Measurements from ENCODE around the gene APOL3.
"Not testable (repeated sequence)": the region's sequence is repeated elsewhere in the genome, so short reads cannot be mapped to it uniquely, and the experiment has no call there.

The APOL3 gene

DNA sequence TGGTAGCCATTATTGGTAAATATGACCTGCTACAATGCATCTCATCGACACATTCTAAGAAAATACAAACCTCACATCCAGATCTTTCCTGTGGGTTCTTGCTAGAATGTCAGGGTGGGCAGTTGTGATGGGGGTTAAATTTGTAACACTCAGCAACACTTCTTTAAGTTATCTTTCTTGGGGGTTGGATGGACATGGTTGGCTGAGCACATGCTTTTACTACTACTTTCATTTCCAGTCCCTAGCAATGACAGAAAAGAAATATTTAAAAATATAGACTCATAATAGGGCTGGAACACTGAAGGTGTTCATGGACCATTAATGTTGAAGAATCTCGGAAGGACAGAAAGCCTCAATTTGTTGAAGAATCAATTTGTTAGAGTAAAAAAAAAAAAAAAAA lies 57.6 kb downstream of the APOL3 start:
- H3K27ac ChIP-seq (ENCODE audit: low read length), result no peak overlapping the region
- no peak overlapping the region for H3K4me3 ChIP-seq (ENCODE audit: low read length in 2 of 2)
- no peaks in the 10 kb centered on the region for H3K27me3 ChIP-seq (ENCODE audit: control insufficient read depth in 1 of 2, insufficient read depth in 2 of 2, low read length in 2 of 2)
- H3K9me3 ChIP-seq (ENCODE audit: control insufficient read depth in 2 of 2, low read length in 2 of 2), result no peaks in the 10 kb centered on the region
- no peaks in the 10 kb centered on the region for H3K4me1 ChIP-seq (ENCODE audit: control insufficient read depth, insufficient read depth, low read length)
- H3K36me3 ChIP-seq (ENCODE audit: control insufficient read depth in 2 of 2, insufficient read depth in 2 of 2, low read length in 2 of 2), result no peaks in the 10 kb centered on the region
- no peak overlapping the region for H3K9ac ChIP-seq (ENCODE audit: low read length in 2 of 2)

DNA sequence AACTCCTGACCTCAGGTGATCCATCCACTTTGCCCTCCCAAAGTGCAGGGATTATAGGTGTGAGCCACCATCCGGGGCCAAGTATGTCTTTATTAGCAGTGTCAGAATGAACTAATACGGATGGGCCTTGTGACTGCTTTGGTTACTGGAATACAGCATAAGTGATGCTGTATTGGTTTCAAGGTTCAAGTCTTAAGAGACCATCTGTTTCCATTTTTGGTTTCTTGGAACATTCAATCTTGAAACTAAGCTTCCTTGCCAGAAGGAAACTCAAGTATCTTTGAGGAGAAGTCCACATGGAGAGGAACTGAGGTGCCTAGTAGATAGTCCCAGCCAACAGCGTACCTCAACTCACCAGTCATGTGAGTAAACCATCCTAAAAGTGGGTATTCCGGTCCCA lies 58.8 kb downstream of the APOL3 start:
- H3K27me3 ChIP-seq (ENCODE audit: control insufficient read depth in 1 of 2, insufficient read depth in 2 of 2, low read length in 2 of 2), result no peaks in the 10 kb centered on the region
- H3K9ac ChIP-seq (ENCODE audit: low read length in 2 of 2), result no peak overlapping the region
- no peaks in the 10 kb centered on the region for H3K4me1 ChIP-seq (ENCODE audit: control insufficient read depth, insufficient read depth, low read length)
- H3K27ac ChIP-seq (ENCODE audit: low read length), result no peak overlapping the region
- no peaks in the 10 kb centered on the region for H3K36me3 ChIP-seq (ENCODE audit: control insufficient read depth in 2 of 2, insufficient read depth in 2 of 2, low read length in 2 of 2)
- no peak overlapping the region for H3K4me3 ChIP-seq (ENCODE audit: low read length in 2 of 2)
- H3K9me3 ChIP-seq (ENCODE audit: control insufficient read depth in 2 of 2, low read length in 2 of 2), result no peaks in the 10 kb centered on the region

DNA sequence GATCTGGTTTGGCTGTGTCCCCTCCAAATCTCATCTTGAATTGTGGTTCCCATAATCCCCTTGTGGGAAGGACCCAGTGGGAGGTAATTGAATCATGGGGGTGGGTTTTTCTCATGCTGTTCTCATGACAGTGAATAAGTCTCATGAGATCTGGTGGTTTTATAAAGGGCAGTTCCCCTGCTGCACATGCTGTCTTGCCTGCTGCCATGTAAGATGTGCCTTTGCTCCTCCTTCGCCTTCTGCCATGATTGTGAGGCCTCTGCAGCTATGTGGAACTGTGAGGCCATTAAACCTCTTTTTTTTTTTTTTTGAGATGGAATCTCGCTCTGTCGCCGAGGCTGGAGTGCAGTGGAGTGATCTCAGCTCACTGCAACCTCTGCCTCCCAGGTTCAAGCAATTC lies 59.6 kb downstream of the APOL3 start:
- not testable (repeated sequence) for H3K4me1 ChIP-seq (ENCODE audit: control insufficient read depth, insufficient read depth, low read length); H3K4me3 ChIP-seq (ENCODE audit: low read length in 2 of 2); H3K36me3 ChIP-seq (ENCODE audit: control insufficient read depth in 2 of 2, insufficient read depth in 2 of 2, low read length in 2 of 2); H3K27me3 ChIP-seq (ENCODE audit: control insufficient read depth in 1 of 2, insufficient read depth in 2 of 2, low read length in 2 of 2); H3K27ac ChIP-seq (ENCODE audit: low read length); H3K9me3 ChIP-seq (ENCODE audit: control insufficient read depth in 2 of 2, low read length in 2 of 2); H3K9ac ChIP-seq (ENCODE audit: low read length in 2 of 2)

DNA sequence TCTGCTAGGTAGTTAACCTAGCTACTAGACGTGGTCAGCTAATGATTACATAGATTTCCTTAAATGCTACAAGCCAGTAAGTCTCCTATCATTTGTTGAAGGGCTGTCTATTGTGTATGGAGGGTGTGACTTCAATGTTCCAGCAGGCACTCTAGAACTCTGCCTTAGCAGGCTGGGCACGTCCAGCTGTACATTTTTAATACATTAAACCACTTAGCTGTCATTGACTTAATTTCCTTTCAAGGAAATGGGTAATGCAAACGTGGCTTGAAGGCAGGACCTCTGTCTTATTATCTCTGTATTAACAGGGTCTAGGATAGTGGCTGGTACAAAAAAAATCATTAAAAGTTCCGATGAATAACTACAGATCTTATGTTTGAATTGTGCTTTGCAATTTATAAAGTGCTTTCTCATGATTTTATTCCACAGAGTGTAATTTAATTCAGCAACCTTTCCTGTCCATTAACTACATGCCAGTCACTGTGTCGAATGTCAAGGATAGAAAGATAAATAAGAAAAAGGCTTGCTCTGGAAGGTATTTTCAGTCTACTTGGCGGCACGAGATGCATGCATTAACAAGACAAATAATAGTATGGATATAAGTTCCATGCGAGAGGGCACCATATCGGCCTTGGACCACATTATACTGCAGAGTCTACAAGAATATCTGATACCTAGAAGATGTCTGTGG lies 60.3 kb downstream of the APOL3 start:
- Histone ChIP-seq H3K27ac (ENCODE audit: low read length) (no peak overlapping the region), H3K27me3 (ENCODE audit: control insufficient read depth in 1 of 2, insufficient read depth in 2 of 2, low read length in 2 of 2) (no peaks in the 10 kb centered on the region), H3K9ac (ENCODE audit: low read length in 2 of 2) (no peak overlapping the region), H3K4me3 (ENCODE audit: low read length in 2 of 2) (no peak overlapping the region), H3K4me1 (ENCODE audit: control insufficient read depth, insufficient read depth, low read length) (no peaks in the 10 kb centered on the region), H3K9me3 (ENCODE audit: control insufficient read depth in 2 of 2, low read length in 2 of 2) (no peaks in the 10 kb centered on the region), H3K36me3 (ENCODE audit: control insufficient read depth in 2 of 2, insufficient read depth in 2 of 2, low read length in 2 of 2) (no peaks in the 10 kb centered on the region)

DNA sequence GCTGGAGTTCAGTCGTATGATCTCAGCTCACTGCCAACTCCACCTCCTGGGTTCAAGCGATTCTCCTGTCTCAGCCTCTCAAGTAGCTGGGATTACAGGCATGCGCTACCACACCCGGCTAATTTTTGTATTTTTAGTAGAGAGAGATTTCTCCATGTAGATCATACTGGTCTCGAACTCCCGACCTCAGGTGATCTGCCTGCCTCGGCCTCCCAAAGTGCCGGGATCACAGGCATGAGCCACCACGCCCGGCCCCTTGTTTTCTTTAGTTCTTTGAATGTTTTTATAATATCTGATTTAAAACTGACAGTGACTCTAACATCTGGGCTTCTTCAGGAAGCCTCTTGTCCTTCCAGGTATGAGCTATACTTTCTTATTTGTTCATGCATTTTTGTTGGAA lies 61.0 kb downstream of the APOL3 start:
- H3K27me3 ChIP-seq (ENCODE audit: control insufficient read depth in 1 of 2, insufficient read depth in 2 of 2, low read length in 2 of 2); H3K9ac ChIP-seq (ENCODE audit: low read length in 2 of 2); H3K27ac ChIP-seq (ENCODE audit: low read length): not testable (repeated sequence)

DNA sequence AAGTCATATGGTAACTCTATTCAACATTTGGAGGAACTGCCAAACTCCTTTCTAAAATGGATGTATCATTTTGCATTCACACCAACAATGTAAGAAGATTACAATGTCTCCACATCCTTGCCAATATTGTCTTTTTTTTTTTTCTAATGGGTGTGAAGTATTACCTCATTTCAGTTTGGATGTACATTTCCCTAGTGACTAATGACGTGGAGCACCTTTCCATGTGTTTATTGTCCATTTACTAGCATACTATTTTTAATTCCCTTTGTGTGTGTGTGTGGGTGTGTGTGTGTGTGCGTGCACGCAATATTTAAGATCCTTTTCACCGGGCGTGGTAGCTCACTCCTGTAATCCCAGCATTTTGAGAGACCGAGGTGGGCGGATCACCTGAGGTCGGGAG lies 62.7 kb downstream of the APOL3 start:
- Histone ChIP-seq H3K27me3 (ENCODE audit: control insufficient read depth in 1 of 2, insufficient read depth in 2 of 2, low read length in 2 of 2) (no peaks in the 10 kb centered on the region), H3K4me1 (ENCODE audit: control insufficient read depth, insufficient read depth, low read length) (no peaks in the 10 kb centered on the region), H3K27ac (ENCODE audit: low read length) (no peak overlapping the region), H3K4me3 (ENCODE audit: low read length in 2 of 2) (no peak overlapping the region), H3K9me3 (ENCODE audit: control insufficient read depth in 2 of 2, low read length in 2 of 2) (no peaks in the 10 kb centered on the region), H3K9ac (ENCODE audit: low read length in 2 of 2) (no peak overlapping the region), H3K36me3 (ENCODE audit: control insufficient read depth in 2 of 2, insufficient read depth in 2 of 2, low read length in 2 of 2) (no peaks in the 10 kb centered on the region)

More for the DNA sequence above, 61.0 kb downstream of the APOL3 start:
- H3K4me1 ChIP-seq (ENCODE audit: control insufficient read depth, insufficient read depth, low read length); H3K9me3 ChIP-seq (ENCODE audit: control insufficient read depth in 2 of 2, low read length in 2 of 2); H3K4me3 ChIP-seq (ENCODE audit: low read length in 2 of 2); H3K36me3 ChIP-seq (ENCODE audit: control insufficient read depth in 2 of 2, insufficient read depth in 2 of 2, low read length in 2 of 2): not testable (repeated sequence)

DNA sequence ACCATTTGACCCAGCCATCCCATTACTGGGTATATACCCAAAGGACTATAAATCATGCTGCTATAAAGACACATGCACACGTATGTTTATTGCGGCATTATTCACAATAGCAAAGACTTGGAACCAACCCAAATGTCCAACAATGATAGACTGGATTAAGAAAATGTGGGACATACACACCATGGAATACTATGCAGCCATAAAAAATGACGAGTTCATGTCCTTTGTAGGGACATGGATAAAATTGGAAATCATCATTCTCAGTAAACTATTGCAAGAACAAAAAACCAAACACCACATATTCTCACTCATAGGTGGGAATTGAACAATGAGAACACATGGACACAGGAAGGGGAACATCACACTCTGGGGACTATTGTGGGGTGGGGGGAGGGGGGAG lies 69.8 kb downstream of the APOL3 start:
- not testable (repeated sequence) for H3K36me3 ChIP-seq (ENCODE audit: control insufficient read depth in 2 of 2, insufficient read depth in 2 of 2, low read length in 2 of 2); H3K27me3 ChIP-seq (ENCODE audit: control insufficient read depth in 1 of 2, insufficient read depth in 2 of 2, low read length in 2 of 2); H3K9ac ChIP-seq (ENCODE audit: low read length in 2 of 2); H3K4me3 ChIP-seq (ENCODE audit: low read length in 2 of 2); H3K27ac ChIP-seq (ENCODE audit: low read length); H3K4me1 ChIP-seq (ENCODE audit: control insufficient read depth, insufficient read depth, low read length); H3K9me3 ChIP-seq (ENCODE audit: control insufficient read depth in 2 of 2, low read length in 2 of 2)

Measured in stomach smooth muscle (tissue), 2 donors.